Esophagus muscularis mucosa (tissue), 4 donors: ENCODE measurements around the gene RAB14. TPM values are rescaled to one million over a fixed set of nuclear protein-coding genes. Genes with fewer than 3 reads are reported as not detected.

Experiments
- DNase-seq: peaks from one replicate; pipeline ENCODE4 v3.0.0-alpha.2; 2017; ENCODE audit errors: extremely low spot score
- H3K27ac ChIP-seq, 4 donors: fragments of 200-600 bp; sonication (generic); replicated peaks in 1 of 4; 1 replicate in 3 of 4; 2 replicates in 1 of 4; pipeline ENCODE4 v1.5.1; 2016 to 2019; ENCODE audit warnings: mild to moderate bottlenecking in 1 of 4
- H3K27me3 ChIP-seq, 4 donors: fragments of 200-600 bp; sonication (generic); one replicate each; pipeline versions ENCODE4 v1.5.1 to v1.6.0; 2016 to 2019
- H3K36me3 ChIP-seq, 4 donors: fragments of 200-600 bp; sonication (generic); one replicate each; pipeline ENCODE4 v1.5.1; 2016 to 2019
- H3K4me1 ChIP-seq, 4 donors: fragments of 200-600 bp; sonication (generic); one replicate each; pipeline ENCODE4 v1.5.1; 2016 to 2019
- H3K4me3 ChIP-seq, 4 donors: fragments of 200-600 bp; sonication (generic); 1 replicate in 2 of 4; 2 replicates in 2 of 4; pipeline ENCODE4 v1.5.1; 2016 to 2019; ENCODE audit warnings: mild to moderate bottlenecking in 4 of 4, moderate library complexity in 1 of 4
- H3K9me3 ChIP-seq, 4 donors: fragments of 200-600 bp; sonication (generic); 1 replicate in 3 of 4; 2 replicates in 1 of 4; pipeline ENCODE4 v1.5.1; 2016 to 2019
- CTCF ChIP-seq, 3 experiments: fragments of 200-600 bp in 2 of 3; fragments of 450-650 bp in 1 of 3; sonication (generic) in 2 of 3; IDR thresholded peaks; one replicate each; pipeline ENCODE4 v1.5.1; 2017 to 2019; ENCODE audit warnings: antibody characterized with exemption in 3 of 3, mild to moderate bottlenecking in 2 of 3, moderate library complexity in 1 of 3
- EP300 ChIP-seq: sonication (generic); formaldehyde crosslinking; IDR thresholded peaks from one replicate; pipeline ENCODE4 v1.6.1; 2017; ENCODE audit warnings: antibody characterized with exemption
- POLR2A ChIP-seq: fragments of 450-650 bp; IDR thresholded peaks from one replicate; pipeline ENCODE4 v1.6.1; 2017; ENCODE audit warnings: antibody characterized with exemption, moderate library complexity, mild to moderate bottlenecking, low read depth
- POLR2AphosphoS5 ChIP-seq, 2 donors: sonication (generic); formaldehyde crosslinking; IDR thresholded peaks; one replicate each; pipeline ENCODE4 v1.6.1; 2017; ENCODE audit warnings: antibody characterized with exemption in 2 of 2
- WGBS: methylation state at CpG from one replicate; pipeline ENCODE4 v1.1.5; 2018; 5-methylcytosine and 5-hydroxymethylcytosine counted together
- intact Hi-C: fragments of 100-400 bp; cut with DNase I; formaldehyde crosslinking; loops from one replicate; pipeline ENCODE4 v1.15.1; 2023
- total RNA-seq, 4 donors: library from RNA; depleted of rRNA; stranded (reverse); fragments of >200 nt; gene quantifications; one replicate each; pipeline versions ENCODE4 v1.1.0 to v1.2.1, GENCODE V29; 2016

RAB14 gene
- total RNA-seq, 4 donors from 2014 or later, result 28.5 to 30.7 (median 29.5) TPM

- TF ChIP-seq POLR2AphosphoS5 (IDR thresholded peaks at IDR 0.05) (no peak), CTCF (IDR thresholded peaks at IDR 0.05) (no peak), POLR2A (no peak), EP300 (no peak)
- Histone ChIP-seq H3K36me3 (peaks cover 0 to 10% (median 2%) of the 10 kb centered on the region in 4 donors), H3K9me3 (no peaks in the 10 kb centered on the region), H3K4me3 (no peak overlapping the region), H3K27me3 (no peaks in the 10 kb centered on the region), H3K27ac (no peak overlapping the region), H3K4me1 (peaks cover 44 to 92% (median 80%) of the 10 kb centered on the region in 4 donors)
- intact Hi-C loops, result no loop called here
- WGBS, result 96% methylated on average over 1 of the region's 1 CpG
- no peak for DNase-seq
These were observed 12.7 kb downstream of the RAB14 start for GRCh38 chr9:121189006-121189405.

- H3K36me3 ChIP-seq, result peaks cover 0 to 10% (median 5%) of the 10 kb centered on the region in 4 donors
- intact Hi-C loops, result no loop called here
- H3K27me3 ChIP-seq, result no peaks in the 10 kb centered on the region
- H3K9me3 ChIP-seq, result no peaks in the 10 kb centered on the region
- whole genome bisulfite sequencing, result 57% methylated on average over 3 of the region's 3 CpGs
- H3K27ac ChIP-seq, result no peak overlapping the region
- no peak for DNase-seq
- H3K4me1 ChIP-seq, result peaks cover 44 to 92% (median 79%) of the 10 kb centered on the region in 4 donors
- no peak for TF ChIP-seq CTCF (IDR thresholded peaks at IDR 0.05)
- no peak for TF ChIP-seq EP300
- TF ChIP-seq POLR2AphosphoS5 (IDR thresholded peaks at IDR 0.05), result no peak
- no peak for TF ChIP-seq POLR2A
- H3K4me3 ChIP-seq, result no peak overlapping the region
These were observed 13.9 kb downstream of the RAB14 start for GRCh38 chr9:121187636-121188305.

GRCh38 chr9:121185774-121186403 lies 15.8 kb downstream of the RAB14 start:
- TF ChIP-seq POLR2AphosphoS5 (IDR thresholded peaks at IDR 0.05) (no peak), CTCF (IDR thresholded peaks at IDR 0.05) (no peak), POLR2A (no peak), EP300 (no peak)
- intact Hi-C loops, result no loop called here
- no peak overlapping the region for H3K4me3 ChIP-seq
- 96% methylated on average over 4 of the region's 4 CpGs for WGBS
- peaks cover 32 to 87% (median 72%) of the 10 kb centered on the region in 4 donors for H3K4me1 ChIP-seq
- H3K27me3 ChIP-seq, result no peaks in the 10 kb centered on the region
- no peak overlapping the region for H3K27ac ChIP-seq
- peaks cover 0 to 26% (median 15%) of the 10 kb centered on the region in 4 donors for H3K36me3 ChIP-seq
- H3K9me3 ChIP-seq, result no peaks in the 10 kb centered on the region
- DNase-seq, result no peak

GRCh38 chr9:121185178-121185745 lies 16.4 kb downstream of the RAB14 start:
- DNase-seq, result no peak
- Histone ChIP-seq H3K9me3 (no peaks in the 10 kb centered on the region), H3K27me3 (no peaks in the 10 kb centered on the region), H3K4me1 (peaks cover 27 to 87% (median 70%) of the 10 kb centered on the region in 4 donors), H3K4me3 (no peak overlapping the region), H3K27ac (no peak overlapping the region), H3K36me3 (peaks cover 0 to 32% (median 18%) of the 10 kb centered on the region in 4 donors)
- intact Hi-C loops, result no loop called here
- WGBS, result 83% methylated on average over 3 of the region's 3 CpGs
- TF ChIP-seq CTCF (IDR thresholded peaks at IDR 0.05), result no peak
- no peak for TF ChIP-seq POLR2A
- no peak for TF ChIP-seq EP300
- TF ChIP-seq POLR2AphosphoS5 (IDR thresholded peaks at IDR 0.05), result no peak
